CD4-positive, alpha-beta T cell (primary cell): ENCODE results near the gene ALS2CL. TPM values are rescaled to one million over a fixed set of nuclear protein-coding genes. Genes with fewer than 3 reads are reported as not detected.

Source experiments
- ATAC-seq: fragments of 200-7000 bp; cut with Tn5 transposase; one replicate; pipeline ENCODE4 v1.10.0; 2022; ENCODE audit warnings: mild to moderate bottlenecking; ENCODE audit not compliant: poor library complexity
- CTCF ChIA-PET: fragments of 350-600 bp; sonication (Branson Sonifier 250); formaldehyde crosslinking; loops from one replicate; lab custom pipeline; 2021; ENCODE audit warnings: antibody characterized with exemption, inconsistent platforms; lab: Charles Lee
- POLR2A ChIA-PET: fragments of 350-600 bp; sonication (Branson Sonifier 250); formaldehyde crosslinking; loops from one replicate; lab custom pipeline; 2021; ENCODE audit warnings: antibody characterized with exemption, inconsistent platforms; lab: Charles Lee
- DNase-seq, 14 experiments: peaks; one replicate each; pipeline ENCODE4 v3.0.0-alpha.2; 2013 to 2020; ENCODE audit warnings: mixed read lengths in 2 of 14
- H3K27ac ChIP-seq, 2 donors: one replicate each; pipeline versions ENCODE4 v1.5.1 to v1.7.0; 2013; ENCODE audit warnings: low read length in 2 of 2, low read depth in 1 of 2, mild to moderate bottlenecking in 1 of 2
- H3K27me3 ChIP-seq, 2 experiments: 1 replicate in 1 of 2; 2 replicates in 1 of 2; pipeline versions ENCODE4 v1.6.1 to v1.7.0; 2013; ENCODE audit warnings: low read length in 2 of 2, control low read depth in 1 of 2, mild to moderate bottlenecking in 1 of 2, moderate library complexity in 1 of 2; ENCODE audit not compliant: insufficient read depth in 2 of 2, control insufficient read depth in 1 of 2
- H3K36me3 ChIP-seq: one replicate; pipeline ENCODE4 v1.6.1; 2013; ENCODE audit warnings: low read length, control low read depth; ENCODE audit not compliant: insufficient read depth
- H3K4me1 ChIP-seq: one replicate; pipeline ENCODE4 v1.6.1; 2013; ENCODE audit warnings: low read length, control low read depth; ENCODE audit not compliant: insufficient read depth
- H3K4me3 ChIP-seq: one replicate; pipeline ENCODE4 v1.5.1; 2013; ENCODE audit warnings: mild to moderate bottlenecking, low read length, moderate library complexity
- H3K9me3 ChIP-seq, 2 experiments: 1 replicate in 1 of 2; 2 replicates in 1 of 2; pipeline versions ENCODE4 v1.6.1 to v1.7.0; 2013; ENCODE audit warnings: low read length in 2 of 2, mild to moderate bottlenecking in 2 of 2, control low read depth in 1 of 2, moderate library complexity in 1 of 2; ENCODE audit not compliant: control insufficient read depth in 1 of 2, insufficient read depth in 1 of 2
- H3K27ac Mint-ChIP-seq: one replicate; pipeline ENCODE4 v1.8.0; 2020; ENCODE audit warnings: mixed read lengths
- H3K27me3 Mint-ChIP-seq: one replicate; pipeline ENCODE4 v1.8.0; 2021; ENCODE audit warnings: mixed read lengths
- H3K36me3 Mint-ChIP-seq: one replicate; pipeline ENCODE4 v1.8.0; 2021; ENCODE audit warnings: low read depth, mixed read lengths
- H3K4me1 Mint-ChIP-seq: one replicate; pipeline ENCODE4 v1.8.0; 2021; ENCODE audit warnings: low read depth, mixed read lengths
- H3K4me3 Mint-ChIP-seq: one replicate; pipeline ENCODE4 v1.8.0; 2020; ENCODE audit warnings: mild to moderate bottlenecking, mixed read lengths
- H3K9me3 Mint-ChIP-seq: one replicate; pipeline ENCODE4 v1.8.0; 2020; ENCODE audit warnings: mixed read lengths
- CTCF ChIP-seq: fragments of 200-600 bp; IDR thresholded peaks from one replicate; pipeline ENCODE4 v1.8.0; 2022; ENCODE audit warnings: antibody characterized with exemption, mild to moderate bottlenecking
- intact Hi-C, 2 experiments: fragments of 100-400 bp; cut with DNase I in 1 of 2; cut with micrococcal nuclease in 1 of 2; formaldehyde crosslinking; loops; one replicate each; pipeline versions ENCODE4 v1.15.1 to v1.9.0; 2023 to 2025; cut with DNase I, micrococcal nuclease
- total RNA-seq, 174 experiments: library from RNA in 2 of 174; stranded (reverse) in 2 of 174; gene quantifications; one replicate each; pipeline ENCODE4 v1.2.3 and lab custom pipeline; 2021 to 2026

The ALS2CL gene
- total RNA-seq, 2 experiments from 2014 or later: 45.8 to 47.6 TPM

DNA sequence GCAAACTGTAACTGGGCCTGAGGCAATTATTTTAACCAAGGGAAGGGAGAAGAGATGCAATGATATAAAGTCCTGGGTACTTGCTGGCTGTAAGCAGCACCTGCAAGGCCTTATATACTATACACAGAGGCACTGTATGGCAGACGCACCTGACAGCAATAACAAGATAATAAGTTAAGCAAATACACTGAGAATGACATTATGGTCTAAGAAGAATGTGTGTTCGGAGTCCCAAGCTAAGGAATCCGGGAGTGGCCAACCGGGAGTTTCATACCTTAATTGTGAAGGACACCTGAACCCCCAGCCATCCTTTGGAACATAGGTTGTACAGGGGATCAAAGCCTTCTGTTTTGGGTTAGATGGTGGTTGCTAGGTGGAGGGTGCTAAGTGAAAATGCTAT is 67.4 kb downstream of the ALS2CL start:
- H3K9me3 Mint-ChIP-seq: no peaks in the 10 kb centered on the region
- ChIA-PET CTCF (interaction anchor here (6.0 kb wide), 1 partner anchor 136 kb away, joined by 122 read pairs; no protein-coding TSS in a partner anchor), POLR2A (no interaction called here)
- no peak for TF ChIP-seq CTCF
- H3K27ac Mint-ChIP-seq: no peak overlapping the region
- H3K4me3 ChIP-seq: no peak overlapping the region
- DNase-seq (no peak), ATAC-seq (no peak)
- no peaks in the 10 kb centered on the region for H3K36me3 ChIP-seq
- H3K36me3 Mint-ChIP-seq: no peaks in the 10 kb centered on the region
- no peak overlapping the region for H3K27ac ChIP-seq
- H3K9me3 ChIP-seq: no peaks in the 10 kb centered on the region
- H3K4me1 ChIP-seq: peaks cover 15% of the 10 kb centered on the region
- peaks cover 29% of the 10 kb centered on the region for H3K4me1 Mint-ChIP-seq
- H3K4me3 Mint-ChIP-seq: no peak overlapping the region
- no peaks in the 10 kb centered on the region for H3K27me3 ChIP-seq
- peaks cover 7% of the 10 kb centered on the region for H3K27me3 Mint-ChIP-seq
- intact Hi-C loops: no loop called here

- no peak overlapping the region for H3K4me3 Mint-ChIP-seq
- DNase-seq (no peak), ATAC-seq (no peak)
- Histone ChIP-seq H3K9me3 (no peaks in the 10 kb centered on the region), H3K36me3 (no peaks in the 10 kb centered on the region), H3K27me3 (peaks cover 0 to under 1% of the 10 kb centered on the region in 2 experiments), H3K4me1 (peaks cover 9% of the 10 kb centered on the region), H3K4me3 (no peak overlapping the region), H3K27ac (no peak overlapping the region)
- no peak overlapping the region for H3K27ac Mint-ChIP-seq
- POLR2A ChIA-PET: no interaction called here
- H3K27me3 Mint-ChIP-seq: peaks cover 7% of the 10 kb centered on the region
- intact Hi-C loops: no loop called here
- no peaks in the 10 kb centered on the region for H3K36me3 Mint-ChIP-seq
- H3K9me3 Mint-ChIP-seq: no peaks in the 10 kb centered on the region
- TF ChIP-seq CTCF: no peak
- CTCF ChIA-PET: interaction anchor here (1.3 to 6.0 kb wide), 2 partner anchors 135 to 137 kb away, joined by 5 to 122 read pairs; no protein-coding TSS in a partner anchor
- H3K4me1 Mint-ChIP-seq: peaks cover 25% of the 10 kb centered on the region
Observed at GRCh38 chr3:46624975-46625490, 68.4 kb downstream of the ALS2CL start.

- Mint-ChIP-seq H3K4me1 (peaks cover 20% of the 10 kb centered on the region), H3K27me3 (peaks cover 7% of the 10 kb centered on the region), H3K9me3 (no peaks in the 10 kb centered on the region), H3K4me3 (no peak overlapping the region), H3K27ac (no peak overlapping the region), H3K36me3 (no peaks in the 10 kb centered on the region)
- peaks cover 0 to 5% of the 10 kb centered on the region in 2 experiments for H3K27me3 ChIP-seq
- no peak overlapping the region for H3K27ac ChIP-seq
- TF ChIP-seq CTCF: no peak
- H3K36me3 ChIP-seq: no peaks in the 10 kb centered on the region
- ChIA-PET CTCF (interaction anchor here (1.3 kb wide), 1 partner anchor 136 kb away, joined by 5 read pairs; no protein-coding TSS in a partner anchor), POLR2A (no interaction called here)
- ATAC-seq (no peak), DNase-seq (no peak)
- intact Hi-C loops: no loop called here
- H3K4me3 ChIP-seq: no peak overlapping the region
- no peaks in the 10 kb centered on the region for H3K9me3 ChIP-seq
- H3K4me1 ChIP-seq: peaks cover 4% of the 10 kb centered on the region
Observed at GRCh38 chr3:46624533-46624932, 68.9 kb downstream of the ALS2CL start.
